ENCODE data around the gene SPATA31E1.

SPATA31E1 gene

GRCh38 chr9:87853876-87854579 lies 28.6 kb upstream of the SPATA31E1 start:
- H3K36me3 ChIP-seq (ENCODE audit: insufficient read depth, low read length): no peaks in the 10 kb centered on the region
- no peaks in the 10 kb centered on the region for H3K27me3 ChIP-seq (ENCODE audit: insufficient read depth, low read length)
- no peak overlapping the region for H3K4me2 ChIP-seq (ENCODE audit: low read length)
- H3K79me2 ChIP-seq (ENCODE audit: insufficient read depth, low read length): no peaks in the 10 kb centered on the region
- H2AFZ ChIP-seq (ENCODE audit: low read length): no peak overlapping the region
- no peak overlapping the region for H3K27ac ChIP-seq (ENCODE audit: low read depth, low read length, poor library complexity, severe bottlenecking)
- H4K20me1 ChIP-seq (ENCODE audit: insufficient read depth, low read length): no peaks in the 10 kb centered on the region
- no peaks in the 10 kb centered on the region for H3K9me3 ChIP-seq (ENCODE audit: low read length)
- H3K4me1 ChIP-seq (ENCODE audit: insufficient read depth, low read length, severe bottlenecking): no peaks in the 10 kb centered on the region
- H3K9ac ChIP-seq (ENCODE audit: low read length): no peak overlapping the region
- no peak overlapping the region for H3K4me3 ChIP-seq (ENCODE audit: low read depth, low read length, poor library complexity, severe bottlenecking)
- H3K9me2 ChIP-seq (ENCODE audit: low read depth, low read length): no peaks in the 10 kb centered on the region
- TF ChIP-seq, protein P1, sequence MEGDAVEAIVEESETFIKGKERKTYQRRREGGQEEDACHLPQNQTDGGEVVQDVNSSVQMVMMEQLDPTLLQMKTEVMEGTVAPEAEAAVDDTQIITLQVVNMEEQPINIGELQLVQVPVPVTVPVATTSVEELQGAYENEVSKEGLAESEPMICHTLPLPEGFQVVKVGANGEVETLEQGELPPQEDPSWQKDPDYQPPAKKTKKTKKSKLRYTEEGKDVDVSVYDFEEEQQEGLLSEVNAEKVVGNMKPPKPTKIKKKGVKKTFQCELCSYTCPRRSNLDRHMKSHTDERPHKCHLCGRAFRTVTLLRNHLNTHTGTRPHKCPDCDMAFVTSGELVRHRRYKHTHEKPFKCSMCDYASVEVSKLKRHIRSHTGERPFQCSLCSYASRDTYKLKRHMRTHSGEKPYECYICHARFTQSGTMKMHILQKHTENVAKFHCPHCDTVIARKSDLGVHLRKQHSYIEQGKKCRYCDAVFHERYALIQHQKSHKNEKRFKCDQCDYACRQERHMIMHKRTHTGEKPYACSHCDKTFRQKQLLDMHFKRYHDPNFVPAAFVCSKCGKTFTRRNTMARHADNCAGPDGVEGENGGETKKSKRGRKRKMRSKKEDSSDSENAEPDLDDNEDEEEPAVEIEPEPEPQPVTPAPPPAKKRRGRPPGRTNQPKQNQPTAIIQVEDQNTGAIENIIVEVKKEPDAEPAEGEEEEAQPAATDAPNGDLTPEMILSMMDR (IDR thresholded peaks at IDR 0.05; ENCODE audit: low read length): no peak
- TF ChIP-seq EZH2 (IDR thresholded peaks at IDR 0.05; ENCODE audit: borderline replicate concordance, low read length): no peak
- no peaks in the 10 kb centered on the region for H3F3A ChIP-seq (ENCODE audit: insufficient read depth, low read length)

GRCh38 chr9:87854580-87854955 lies 28.1 kb upstream of the SPATA31E1 start:
- H3K9me2 ChIP-seq (ENCODE audit: low read depth, low read length): no peaks in the 10 kb centered on the region
- TF ChIP-seq EZH2 (IDR thresholded peaks at IDR 0.05; ENCODE audit: borderline replicate concordance, low read length): no peak
- TF ChIP-seq, protein P1 (IDR thresholded peaks at IDR 0.05; ENCODE audit: low read length): no peak
- H3K9ac ChIP-seq (ENCODE audit: low read length): no peak overlapping the region

GRCh38 chr9:87855061-87855460 lies 27.6 kb upstream of the SPATA31E1 start:
- H3F3A ChIP-seq (ENCODE audit: insufficient read depth, low read length): no peaks in the 10 kb centered on the region
- H3K27ac ChIP-seq (ENCODE audit: low read depth, low read length, poor library complexity, severe bottlenecking): no peak overlapping the region
- no peaks in the 10 kb centered on the region for H3K4me1 ChIP-seq (ENCODE audit: insufficient read depth, low read length, severe bottlenecking)
- no peaks in the 10 kb centered on the region for H4K20me1 ChIP-seq (ENCODE audit: insufficient read depth, low read length)
- TF ChIP-seq, protein P1 (IDR thresholded peaks at IDR 0.05; ENCODE audit: low read length): no peak
- TF ChIP-seq EZH2 (IDR thresholded peaks at IDR 0.05; ENCODE audit: borderline replicate concordance, low read length): no peak
- no peaks in the 10 kb centered on the region for H3K36me3 ChIP-seq (ENCODE audit: insufficient read depth, low read length)
- H3K9me2 ChIP-seq (ENCODE audit: low read depth, low read length): no peaks in the 10 kb centered on the region
- no peak overlapping the region for H3K9ac ChIP-seq (ENCODE audit: low read length)
- H3K9me3 ChIP-seq (ENCODE audit: low read length): no peaks in the 10 kb centered on the region
- H3K79me2 ChIP-seq (ENCODE audit: insufficient read depth, low read length): no peaks in the 10 kb centered on the region
- H3K4me2 ChIP-seq (ENCODE audit: low read length): no peak overlapping the region
- no peak overlapping the region for H3K4me3 ChIP-seq (ENCODE audit: low read depth, low read length, poor library complexity, severe bottlenecking)
- H3K27me3 ChIP-seq (ENCODE audit: insufficient read depth, low read length): no peaks in the 10 kb centered on the region
- H2AFZ ChIP-seq (ENCODE audit: low read length): no peak overlapping the region

More at GRCh38 chr9:87854580-87854955, 28.1 kb upstream of the SPATA31E1 start:
- Histone ChIP-seq H3F3A (ENCODE audit: insufficient read depth, low read length) (no peaks in the 10 kb centered on the region), H3K4me1 (ENCODE audit: insufficient read depth, low read length, severe bottlenecking) (no peaks in the 10 kb centered on the region), H3K4me2 (ENCODE audit: low read length) (no peak overlapping the region), H3K27me3 (ENCODE audit: insufficient read depth, low read length) (no peaks in the 10 kb centered on the region), H3K79me2 (ENCODE audit: insufficient read depth, low read length) (no peaks in the 10 kb centered on the region), H4K20me1 (ENCODE audit: insufficient read depth, low read length) (no peaks in the 10 kb centered on the region), H3K4me3 (ENCODE audit: low read depth, low read length, poor library complexity, severe bottlenecking) (no peak overlapping the region), H3K36me3 (ENCODE audit: insufficient read depth, low read length) (no peaks in the 10 kb centered on the region), H2AFZ (ENCODE audit: low read length) (no peak overlapping the region), H3K27ac (ENCODE audit: low read depth, low read length, poor library complexity, severe bottlenecking) (no peak overlapping the region), H3K9me3 (ENCODE audit: low read length) (no peaks in the 10 kb centered on the region)

Data from OCI-LY1 (cell line).